K562 (cell line): ENCODE measurements around the gene TMEM132E. TPM values are rescaled to one million over a fixed set of nuclear protein-coding genes. Genes with fewer than 3 reads are reported as not detected.

ENCODE experiments used
- ATAC-seq: fragments of 200-7000 bp; cut with Tn5 transposase; 3 replicates; pipeline ENCODE4 v1.9.1; 2020; ENCODE audit warnings: moderate library complexity
- BruUV-seq: library from RNA; stranded (reverse); fragments of 400-500 nt; replicated peaks from 2 replicates; lab custom pipeline; 2021; lab: Mats Ljungman, UMichigan
- CTCF ChIA-PET: fragments of 300-600 bp; formaldehyde crosslinking; extraction: SDS; loops from one replicate; lab custom pipeline; 2021; ENCODE audit warnings: low intra/inter-chr PET ratio; lab: Yijun Ruan, JAX
- POLR2A ChIA-PET: fragments of 300-600, 350-650 bp; sonication (Branson Sonifier 250); formaldehyde crosslinking; extraction: SDS; loops from one replicate; lab custom pipeline; 2021; ENCODE audit warnings: antibody characterized with exemption, inconsistent platforms; lab: Yijun Ruan, JAX
- DNase-seq, 4 experiments: peaks; one replicate each; pipeline versions ENCODE4 v3.0.0 to v3.0.0-alpha.2; 2011 to 2018; ENCODE audit warnings: low spot score in 3 of 4, mixed read lengths in 3 of 4; ENCODE audit errors: extremely low read depth in 1 of 4
- FAIRE-seq: peaks from 2 replicates; lab custom pipeline; 2011; peaks lifted over from hg19 to GRCh38; lab: Jason Lieb, UNC
- H2AFZ ChIP-seq: 2 replicates; pipeline ENCODE4 v1.6.0; 2011; ENCODE audit warnings: low read depth, low read length, control low read depth, inconsistent platforms
- H3K27ac ChIP-seq: fragments of 200-600 bp; 3 replicates; pipeline ENCODE4 v1.8.0; 2011; ENCODE audit warnings: low read depth, mild to moderate bottlenecking, control low read depth, inconsistent platforms, low read length, moderate library complexity, mixed read lengths; ENCODE audit errors: extremely low read depth
- H3K27me3 ChIP-seq, 2 experiments: fragments of 300-600 bp in 1 of 2; 2 replicates in 1 of 2; 3 replicates in 1 of 2; pipeline versions ENCODE4 v1.6.0 to v1.8.0; 2011; ENCODE audit warnings: inconsistent platforms in 2 of 2, low read length in 2 of 2, mild to moderate bottlenecking in 1 of 2, mixed read lengths in 1 of 2, moderate library complexity in 1 of 2; ENCODE audit not compliant: control insufficient read depth in 2 of 2, insufficient read depth in 2 of 2
- H3K36me3 ChIP-seq: fragments of 300-600 bp; 3 replicates; pipeline ENCODE4 v1.8.0; 2011; ENCODE audit warnings: mild to moderate bottlenecking, low read length, inconsistent platforms; ENCODE audit not compliant: control insufficient read depth, insufficient read depth
- H3K4me1 ChIP-seq, 2 experiments: fragments of 200-600 bp in 1 of 2; replicated peaks in 1 of 2; 2 replicates in 1 of 2; 3 replicates in 1 of 2; pipeline versions ENCODE4 v1.5.1 to v1.8.0; 2011; ENCODE audit warnings: inconsistent platforms in 2 of 2, low read length in 2 of 2, mild to moderate bottlenecking in 1 of 2, mixed read lengths in 1 of 2, moderate library complexity in 1 of 2; ENCODE audit not compliant: control insufficient read depth in 2 of 2, insufficient read depth in 2 of 2
- H3K4me2 ChIP-seq: 2 replicates; pipeline ENCODE4 v1.6.1; 2011; ENCODE audit warnings: low read length, control low read depth, inconsistent platforms, mixed read lengths; ENCODE audit not compliant: insufficient read depth
- H3K4me3 ChIP-seq: fragments of 200-600 bp; sonication (generic), shearing (Covaris generic); 2 replicates; pipeline ENCODE4 v1.5.1; 2016; ENCODE audit warnings: control low read depth, inconsistent platforms
- H3K79me2 ChIP-seq: fragments of 200-600 bp; 3 replicates; pipeline ENCODE4 v1.8.0; 2011; ENCODE audit warnings: low read length, inconsistent platforms; ENCODE audit not compliant: control insufficient read depth, insufficient read depth
- H3K9ac ChIP-seq, 2 experiments: 2 replicates each; pipeline versions ENCODE4 v1.6.0 to v1.6.1; 2011; ENCODE audit warnings: low read depth in 2 of 2, low read length in 2 of 2, control low read depth in 1 of 2, inconsistent platforms in 1 of 2, mild to moderate bottlenecking in 1 of 2, mixed read lengths in 1 of 2; ENCODE audit not compliant: insufficient read depth in 1 of 2
- H3K9me1 ChIP-seq: one replicate; pipeline ENCODE4 v1.6.0; 2011; ENCODE audit warnings: inconsistent platforms, mild to moderate bottlenecking, low read length, moderate library complexity; ENCODE audit not compliant: control insufficient read depth, insufficient read depth
- H3K9me3 ChIP-seq: replicated peaks from 2 replicates; pipeline ENCODE4 v1.5.1; 2011; ENCODE audit warnings: low read depth, low read length, inconsistent platforms; ENCODE audit not compliant: control insufficient read depth, insufficient read depth
- H4K20me1 ChIP-seq: replicated peaks from 2 replicates; pipeline ENCODE4 v1.6.1; 2011; ENCODE audit warnings: low read length, inconsistent platforms, mixed read lengths; ENCODE audit not compliant: control insufficient read depth, insufficient read depth
- ARID1B ChIP-seq: fragments of 450-650 bp; IDR thresholded peaks from 2 replicates; pipeline ENCODE4 v1.6.1; 2016; ENCODE audit warnings: antibody characterized with exemption, mild to moderate bottlenecking, inconsistent platforms
- CBFA2T2 ChIP-seq: fragments of 450-650 bp; conservative IDR thresholded peaks from 2 replicates; pipeline ENCODE4 v1.6.1; 2017; ENCODE audit warnings: mild to moderate bottlenecking
- CCNT2 ChIP-seq: IDR thresholded peaks from 2 replicates; pipeline ENCODE4 v1.6.1; 2011; ENCODE audit warnings: borderline replicate concordance, low read depth, mild to moderate bottlenecking, moderate library complexity, mixed read lengths, low read length; ENCODE audit not compliant: insufficient read length; ENCODE audit errors: extremely low read depth
- CTBP1 ChIP-seq: fragments of 450-650 bp; IDR thresholded peaks from 2 replicates; pipeline ENCODE4 v1.6.1; 2016; ENCODE audit warnings: borderline replicate concordance
- EP300 ChIP-seq: IDR thresholded peaks from 2 replicates; pipeline ENCODE4 v1.6.1; 2012; ENCODE audit warnings: low read length, improper control_type of control experiment
- FOXM1 ChIP-seq, 2 experiments: fragments of 450-650 bp in 1 of 2; sonication (generic) in 1 of 2; formaldehyde crosslinking in 1 of 2; IDR thresholded peaks; 2 replicates each; pipeline versions ENCODE4 v1.6.1 to v1.9.0; 2017 to 2022; ENCODE audit warnings: low read depth in 2 of 2, mild to moderate bottlenecking in 2 of 2, missing genetic modification reagents in 1 of 2, moderate library complexity in 1 of 2
- GABPB1 ChIP-seq: sonication (generic); formaldehyde crosslinking; IDR thresholded peaks from 2 replicates; pipeline ENCODE4 v1.8.0; 2022; ENCODE audit warnings: mild to moderate bottlenecking, missing genetic modification reagents
- MTA2 ChIP-seq: fragments of 450-650 bp; IDR thresholded peaks from 2 replicates; pipeline ENCODE4 v1.6.1; 2016; ENCODE audit warnings: low read depth
- MYNN ChIP-seq, 2 experiments: sonication (generic); formaldehyde crosslinking in 1 of 2; IDR thresholded peaks; 2 replicates each; pipeline versions ENCODE4 v1.5.0 to v1.6.1; 2016 to 2020; ENCODE audit warnings: antibody characterized with exemption in 1 of 2, missing genetic modification reagents in 1 of 2
- NFIC ChIP-seq: fragments of 450-650 bp; IDR thresholded peaks from 2 replicates; pipeline ENCODE4 v1.6.1; 2017; ENCODE audit warnings: mild to moderate bottlenecking, inconsistent platforms
- OTX1 ChIP-seq: fragments of 450-650 bp; formaldehyde crosslinking; IDR thresholded peaks from 2 replicates; pipeline ENCODE4 v1.4.0; 2022; ENCODE audit warnings: mild to moderate bottlenecking
- PRPF4 ChIP-seq: fragments of 200-400 bp; formaldehyde crosslinking; IDR thresholded peaks from one replicate; pipeline ENCODE4 v1.6.1; 2017; ENCODE audit warnings: low read length, low read depth, mild to moderate bottlenecking; ENCODE audit not compliant: insufficient read depth, poor library complexity, severe bottlenecking
- SIN3A ChIP-seq, 2 experiments: fragments of 150-350 bp in 1 of 2; IDR thresholded peaks; 2 replicates each; pipeline ENCODE4 v1.6.1; 2011 to 2016; ENCODE audit warnings: borderline replicate concordance in 2 of 2, low read depth in 2 of 2, low read length in 2 of 2, mild to moderate bottlenecking in 2 of 2, moderate library complexity in 2 of 2; ENCODE audit not compliant: control insufficient read depth in 1 of 2
- SMARCE1 ChIP-seq: fragments of 450-650 bp; IDR thresholded peaks from 2 replicates; pipeline ENCODE4 v1.7.1; 2016; ENCODE audit warnings: mild to moderate bottlenecking
- SNIP1 ChIP-seq: fragments of 450-650 bp; IDR thresholded peaks from 2 replicates; pipeline ENCODE4 v1.7.1; 2017; ENCODE audit warnings: low read depth, mild to moderate bottlenecking
- SOX6 ChIP-seq: fragments of 450-650 bp; IDR thresholded peaks from 2 replicates; pipeline ENCODE4 v1.6.1; 2014; ENCODE audit warnings: mild to moderate bottlenecking
- SRF ChIP-seq, 2 experiments: fragments of 250-450, 450-650 bp in 1 of 2; sonication (Bioruptor Pico) in 1 of 2; sonication (generic) in 1 of 2; formaldehyde crosslinking; IDR thresholded peaks; 2 replicates each; pipeline versions ENCODE4 v1.5.0 to v1.5.1; 2020 to 2022; ENCODE audit warnings: mild to moderate bottlenecking in 1 of 2, missing genetic modification reagents in 1 of 2
- TEAD4 ChIP-seq, 2 experiments: sonication (generic) in 1 of 2; formaldehyde crosslinking in 1 of 2; IDR thresholded peaks; 2 replicates each; pipeline versions ENCODE4 v1.6.1 to v1.8.0; 2012 to 2022; ENCODE audit warnings: borderline replicate concordance in 1 of 2, inconsistent platforms in 1 of 2, low read length in 1 of 2, mild to moderate bottlenecking in 1 of 2, missing genetic modification reagents in 1 of 2
- ZNF134 ChIP-seq: fragments of 250-450 bp; sonication (Bioruptor Pico); conservative IDR thresholded peaks from 2 replicates; pipeline ENCODE4 v1.4.0; 2020
- ZNF143 ChIP-seq: sonication (generic); formaldehyde crosslinking; IDR thresholded peaks from 2 replicates; pipeline ENCODE4 v1.9.0; 2022; ENCODE audit warnings: mild to moderate bottlenecking, missing genetic modification reagents
- ZNF175 ChIP-seq: fragments of 200-800 bp; sonication (Bioruptor generic); IDR thresholded peaks from 2 replicates; pipeline ENCODE4 v1.6.1; 2016; ENCODE audit warnings: low read depth, mild to moderate bottlenecking, missing genetic modification characterization, missing compliant biosample characterization
- WGBS: fragments of 100-300 bp; shearing (Covaris generic); methylation state at CpG from one replicate; pipeline ENCODE4 v1.1.6; 2016; ENCODE audit warnings: low coverage, mixed read lengths; ENCODE audit not compliant: insufficient coverage; ENCODE audit errors: missing lambda C conversion rate; 5-methylcytosine and 5-hydroxymethylcytosine counted together
- in situ Hi-C: fragments of 300-500 bp; cut with MboI; formaldehyde crosslinking; loops from 4 replicates; pipeline ENCODE4 v1.15.0; 2018; ENCODE audit warnings: inconsistent platforms, mixed read lengths
- intact Hi-C: fragments of 100-400 bp; cut with micrococcal nuclease; formaldehyde crosslinking; loops from 2 replicates; pipeline ENCODE4 v1.14.2; 2022
- polyA plus RNA-seq, 8 experiments: library from polyadenylated mRNA; depleted of rRNA in 4 of 8; stranded (reverse) in 5 of 8; unstranded in 3 of 8; fragments of >200 nt; fragmentation: Nextera tagmentation in 2 of 8; fragmentation: Illumina TruSeq in 1 of 8; extraction: Ambion mirVana in 2 of 8; extraction: Trizol in 1 of 8; gene quantifications; 2 replicates each; pipeline versions ENCODE4 v1.2.1 to v1.2.3, GENCODE V29; 2011 to 2014; ENCODE audit warnings: inconsistent platforms in 1 of 8, missing spikeins in 1 of 8
- total RNA-seq, 7 experiments: library from RNA; depleted of rRNA in 6 of 7; stranded (reverse); fragments of >200 nt in 6 of 7; fragmentation: Illumina TruSeq in 2 of 7; extraction: Trizol in 2 of 7; gene quantifications; 2 replicates each; pipeline versions ENCODE4 v1.2.1 to v1.2.3, GENCODE V29; 2011 to 2021; ENCODE audit warnings: low replicate concordance in 1 of 7
- TF ChIP-seq, protein P1 (sequence below): sonication (generic); formaldehyde crosslinking; IDR thresholded peaks from 2 replicates; pipeline ENCODE4 v1.8.1; 2022; ENCODE audit warnings: missing genetic modification reagents

Gene TMEM132E
- total and polyA plus RNA-seq, 9 of the 15 experiments (the other 6 are each of a cell fraction or from before 2014, with no cell fraction given): not detected

DNA sequence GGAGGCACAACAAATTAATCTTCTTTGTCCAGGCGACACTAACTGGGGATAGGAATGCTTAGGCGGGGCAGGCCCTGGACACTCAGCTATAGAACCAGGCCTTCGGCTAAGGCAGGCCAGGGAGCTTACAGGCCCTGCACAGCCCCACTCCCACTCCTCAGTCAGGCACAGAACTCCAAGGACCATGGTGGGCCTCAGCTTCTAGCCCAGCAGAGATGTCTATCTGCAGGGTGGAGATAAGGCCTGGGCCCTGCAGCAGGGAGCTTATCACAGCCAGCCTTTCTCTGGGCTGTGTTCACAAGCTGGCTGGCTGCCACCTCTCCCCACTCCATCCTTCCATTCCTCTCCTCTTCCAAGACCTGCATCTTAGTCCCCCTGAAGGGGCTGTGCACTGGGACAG is 68.1 kb downstream of the TMEM132E start:
- BruUV-seq: no TSS peak
- 6% methylated on average over 3 of the region's 3 CpGs for WGBS
- Histone ChIP-seq H3K9me1 (no peaks in the 10 kb centered on the region), H3K27ac (no peak overlapping the region), H3K9me3 (no peaks in the 10 kb centered on the region), H3K4me1 (peaks cover 8 to 14% of the 10 kb centered on the region in 2 experiments; a peak in 3 of 5 replicates), H3K27me3 (peaks cover 5 to 27% of the 10 kb centered on the region in 2 experiments; a peak in 4 of 5 replicates), H3K79me2 (no peaks in the 10 kb centered on the region), H2AFZ (no peak overlapping the region), H3K9ac (peak overlapping the region in 1 of 2 experiments; percentile 83; a peak in 2 of 4 replicates), H3K4me2 (peak overlapping the region; percentile 26; the same call in 1 of the 2 replicates), H4K20me1 (peaks cover 29% of the 10 kb centered on the region), H3K4me3 (no peak overlapping the region), H3K36me3 (no peaks in the 10 kb centered on the region)
- peak; percentile 49 for FAIRE-seq
- ATAC-seq: peak; percentile 74
- peak; percentile 62 to 70 (median 64) for DNase-seq
- ChIA-PET CTCF (no interaction called here), POLR2A (interaction anchor here (0.5 to 1.4 kb wide), 5 partner anchors 8 to 82 kb away, joined by 3 read pairs; no protein-coding TSS in a partner anchor)
- intact Hi-C loops (no loop called here), in situ Hi-C loops (no loop called here)
- TF ChIP-seq ZNF134 (CRISPR knock-in tag): peak; percentile 66; the same call in 1 of the 2 replicates
- TF ChIP-seq CTBP1: peak; percentile 70; the same call in 1 of the 2 replicates
- no peak for TF ChIP-seq PRPF4
- peak; percentile 39; the same call in 1 of the 2 replicates for TF ChIP-seq SOX6
- no peak for TF ChIP-seq SRF (CRISPR knock-in tag; IDR thresholded peaks at IDR 0.05)
- peak; percentile 65 for TF ChIP-seq CCNT2
- TF ChIP-seq MTA2: peak; percentile 60
- no peak for TF ChIP-seq SNIP1
- peak; percentile 49; the same call in 1 of the 2 replicates for TF ChIP-seq EP300
- TF ChIP-seq, protein P1, sequence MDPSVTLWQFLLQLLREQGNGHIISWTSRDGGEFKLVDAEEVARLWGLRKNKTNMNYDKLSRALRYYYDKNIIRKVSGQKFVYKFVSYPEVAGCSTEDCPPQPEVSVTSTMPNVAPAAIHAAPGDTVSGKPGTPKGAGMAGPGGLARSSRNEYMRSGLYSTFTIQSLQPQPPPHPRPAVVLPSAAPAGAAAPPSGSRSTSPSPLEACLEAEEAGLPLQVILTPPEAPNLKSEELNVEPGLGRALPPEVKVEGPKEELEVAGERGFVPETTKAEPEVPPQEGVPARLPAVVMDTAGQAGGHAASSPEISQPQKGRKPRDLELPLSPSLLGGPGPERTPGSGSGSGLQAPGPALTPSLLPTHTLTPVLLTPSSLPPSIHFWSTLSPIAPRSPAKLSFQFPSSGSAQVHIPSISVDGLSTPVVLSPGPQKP (CRISPR knock-in tag): no peak
- TF ChIP-seq ARID1B: peak; percentile 88
- TF ChIP-seq MYNN (IDR thresholded peaks at IDR 0.05): 0 out of 2 replicates have a peak, but pooled peaks have one; percentile 16
- no peak for TF ChIP-seq MYNN (CRISPR knock-in tag; IDR thresholded peaks at IDR 0.05)
- no peak for TF ChIP-seq OTX1 (CRISPR knock-in tag)
- TF ChIP-seq NFIC: peak; percentile 86
- no peak for TF ChIP-seq SIN3A (IDR thresholded peaks at IDR 0.05; ENCODE audit: borderline replicate concordance in 2 of 2, control insufficient read depth in 1 of 2, low read depth in 2 of 2, low read length in 2 of 2)
- peak; percentile 17; the same call in 1 of the 2 replicates for TF ChIP-seq FOXM1 (IDR thresholded peaks at IDR 0.05; ENCODE audit: low read depth)
- no peak for TF ChIP-seq FOXM1 (CRISPR knock-in tag; IDR thresholded peaks at IDR 0.05; ENCODE audit: low read depth)
- TF ChIP-seq ZNF175 (CRISPR knock-in tag): no peak
- no peak for TF ChIP-seq ZNF143 (CRISPR knock-in tag)
- peak; percentile 70; the same call in 1 of the 2 replicates for TF ChIP-seq SMARCE1
- TF ChIP-seq GABPB1 (CRISPR knock-in tag): no peak
- peak; percentile 62 for TF ChIP-seq TEAD4 (IDR thresholded peaks at IDR 0.05; ENCODE audit: low read length)
- no peak for TF ChIP-seq TEAD4 (CRISPR knock-in tag; IDR thresholded peaks at IDR 0.05; ENCODE audit: borderline replicate concordance)
- TF ChIP-seq CBFA2T2: peak; percentile 58
